GM15510 (cell line): ENCODE results near the gene CTSF.

ENCODE experiments used
- POLR2A ChIP-seq: IDR thresholded peaks from 3 replicates; pipeline ENCODE4 v1.6.1; 2011; ENCODE audit warnings: borderline replicate concordance; ENCODE audit not compliant: insufficient read length; ENCODE audit errors: extremely low read depth

Gene CTSF

GRCh38 chr11:66562907-66563583 is 5.4 kb downstream of the CTSF start:
- TF ChIP-seq POLR2A, result no peak

GRCh38 chr11:66562275-66562674 is 6.1 kb downstream of the CTSF start:
- TF ChIP-seq POLR2A, result no peak

- no peak for TF ChIP-seq POLR2A
Measured at GRCh38 chr11:66561975-66562248, 6.5 kb downstream of the CTSF start.

- TF ChIP-seq POLR2A, result no peak
Measured at GRCh38 chr11:66561178-66561974, 7.0 kb downstream of the CTSF start.

GRCh38 chr11:66559866-66560676 is 8.3 kb downstream of the CTSF start:
- no peak for TF ChIP-seq POLR2A

GRCh38 chr11:66559142-66559865 is 9.1 kb downstream of the CTSF start:
- TF ChIP-seq POLR2A, result no peak

- TF ChIP-seq POLR2A, result no peak
Measured at GRCh38 chr11:66557733-66558326, 10.6 kb downstream of the CTSF start.

- no peak for TF ChIP-seq POLR2A
Measured at GRCh38 chr11:66556086-66556485, 12.3 kb downstream of the CTSF start.

GRCh38 chr11:66555416-66555815 is 13.0 kb downstream of the CTSF start:
- no peak for TF ChIP-seq POLR2A

- TF ChIP-seq POLR2A, result no peak
Measured at GRCh38 chr11:66554602-66555001, 13.8 kb downstream of the CTSF start.

- no peak for TF ChIP-seq POLR2A
Measured at GRCh38 chr11:66550887-66551286, 17.5 kb downstream of the CTSF start.

- no peak for TF ChIP-seq POLR2A
Measured at GRCh38 chr11:66549696-66550095, 18.7 kb downstream of the CTSF start.

GRCh38 chr11:66548774-66549630 is 19.4 kb downstream of the CTSF start:
- TF ChIP-seq POLR2A, result no peak

- TF ChIP-seq POLR2A, result no peak
Measured at GRCh38 chr11:66548041-66548440, 20.4 kb downstream of the CTSF start.

GRCh38 chr11:66547662-66548009 is 20.8 kb downstream of the CTSF start:
- TF ChIP-seq POLR2A, result no peak
